22Rv1 (cell line): ENCODE measurements around the gene KCNJ6.

Experiments used
- ZFX ChIP-seq: fragments of 450-650 bp; IDR thresholded peaks from 2 replicates; pipeline ENCODE4 v1.6.1; 2017; ENCODE audit warnings: antibody characterized with exemption, borderline replicate concordance
- TF ChIP-seq, protein P1 (sequence below): fragments of 450-650 bp; IDR thresholded peaks from 2 replicates; pipeline ENCODE4 v1.5.1; 2017; ENCODE audit warnings: mild to moderate bottlenecking

DNA sequence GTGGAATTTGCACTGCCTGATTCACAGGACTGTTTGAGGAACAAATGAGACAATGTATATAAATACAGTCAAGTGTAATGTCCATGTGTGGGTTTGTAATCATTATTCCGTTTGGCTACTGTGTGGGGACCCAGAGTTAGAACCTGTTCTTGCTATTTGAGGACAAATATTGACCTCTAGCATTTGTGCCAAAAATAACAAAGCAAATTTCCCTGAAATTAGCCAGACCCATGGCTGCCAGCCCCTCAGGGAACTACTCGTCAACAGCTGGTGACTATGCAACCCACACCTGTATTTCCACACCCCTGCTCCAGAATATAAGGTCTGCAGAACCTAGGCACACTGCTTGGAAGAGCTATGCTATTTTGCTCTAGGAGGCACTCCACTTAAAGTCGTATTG, 70.7 kb downstream of the KCNJ6 start:
- TF ChIP-seq, protein P1, sequence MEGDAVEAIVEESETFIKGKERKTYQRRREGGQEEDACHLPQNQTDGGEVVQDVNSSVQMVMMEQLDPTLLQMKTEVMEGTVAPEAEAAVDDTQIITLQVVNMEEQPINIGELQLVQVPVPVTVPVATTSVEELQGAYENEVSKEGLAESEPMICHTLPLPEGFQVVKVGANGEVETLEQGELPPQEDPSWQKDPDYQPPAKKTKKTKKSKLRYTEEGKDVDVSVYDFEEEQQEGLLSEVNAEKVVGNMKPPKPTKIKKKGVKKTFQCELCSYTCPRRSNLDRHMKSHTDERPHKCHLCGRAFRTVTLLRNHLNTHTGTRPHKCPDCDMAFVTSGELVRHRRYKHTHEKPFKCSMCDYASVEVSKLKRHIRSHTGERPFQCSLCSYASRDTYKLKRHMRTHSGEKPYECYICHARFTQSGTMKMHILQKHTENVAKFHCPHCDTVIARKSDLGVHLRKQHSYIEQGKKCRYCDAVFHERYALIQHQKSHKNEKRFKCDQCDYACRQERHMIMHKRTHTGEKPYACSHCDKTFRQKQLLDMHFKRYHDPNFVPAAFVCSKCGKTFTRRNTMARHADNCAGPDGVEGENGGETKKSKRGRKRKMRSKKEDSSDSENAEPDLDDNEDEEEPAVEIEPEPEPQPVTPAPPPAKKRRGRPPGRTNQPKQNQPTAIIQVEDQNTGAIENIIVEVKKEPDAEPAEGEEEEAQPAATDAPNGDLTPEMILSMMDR = no peak
- TF ChIP-seq ZFX = no peak
